HG02852 (cell line): ENCODE measurements around the gene P2RX6.
"Not testable (repeated sequence)": the region's sequence is repeated elsewhere in the genome, so short reads cannot be mapped to it uniquely, and the experiment has no call there.

Experiments used
- ATAC-seq: cut with Tn5 transposase; IDR thresholded peaks from one replicate; pipeline ENCODE4 v1.9.1; 2021; ENCODE audit warnings: mild to moderate bottlenecking, moderate library complexity; ENCODE audit not compliant: unreplicated experiment

The P2RX6 gene

GRCh38 chr22:20993304-20994127 lies 21.4 kb upstream of the P2RX6 start:
- ATAC-seq: no peak

- ATAC-seq: no peak
Measured at GRCh38 chr22:20994128-20994901, 20.6 kb upstream of the P2RX6 start.

GRCh38 chr22:20994902-20995241 lies 20.1 kb upstream of the P2RX6 start:
- no peak for ATAC-seq

- no peak for ATAC-seq
Measured at GRCh38 chr22:20995329-20996030, 19.5 kb upstream of the P2RX6 start.

GRCh38 chr22:20996031-20996410 lies 18.9 kb upstream of the P2RX6 start:
- ATAC-seq: no peak

GRCh38 chr22:20996598-20997535 lies 18.1 kb upstream of the P2RX6 start:
- no peak for ATAC-seq

GRCh38 chr22:20997536-20998257 lies 17.3 kb upstream of the P2RX6 start:
- no peak for ATAC-seq

GRCh38 chr22:20998411-20999336 lies 16.3 kb upstream of the P2RX6 start:
- ATAC-seq: no peak

- no peak for ATAC-seq
Measured at GRCh38 chr22:20999350-21000206, 15.4 kb upstream of the P2RX6 start.

GRCh38 chr22:21000207-21000986 lies 14.6 kb upstream of the P2RX6 start:
- ATAC-seq: no peak

GRCh38 chr22:21000987-21001600 lies 13.9 kb upstream of the P2RX6 start:
- peak; percentile 14 for ATAC-seq

GRCh38 chr22:21001601-21002325 lies 13.2 kb upstream of the P2RX6 start, which contains the start of gene THAP7:
Gene THAP7, minus strand, starts transcription at chr22:21002118. Its CDS starts 207 bp downstream, at chr22:21001911.
- peak; percentile 87 for ATAC-seq

GRCh38 chr22:21003782-21004181 lies 11.2 kb upstream of the P2RX6 start:
- no peak for ATAC-seq

- not testable (repeated sequence) for ATAC-seq
Measured at GRCh38 chr22:21009208-21009607, 5.8 kb upstream of the P2RX6 start.

- ATAC-seq: no peak
Measured at GRCh38 chr22:21009638-21010425, 5.1 kb upstream of the P2RX6 start.
